ENCODE data around the gene ANKRD28.

ANKRD28 gene

GRCh38 chr3:15667484-15667883 is 130.3 kb downstream of the ANKRD28 start:
- no peak overlapping the region for H2AFZ ChIP-seq (ENCODE audit: low read length)
- no peaks in the 10 kb centered on the region for H3K9me2 ChIP-seq (replicated peaks; ENCODE audit: low read depth, low read length)
- TF ChIP-seq, protein P1, sequence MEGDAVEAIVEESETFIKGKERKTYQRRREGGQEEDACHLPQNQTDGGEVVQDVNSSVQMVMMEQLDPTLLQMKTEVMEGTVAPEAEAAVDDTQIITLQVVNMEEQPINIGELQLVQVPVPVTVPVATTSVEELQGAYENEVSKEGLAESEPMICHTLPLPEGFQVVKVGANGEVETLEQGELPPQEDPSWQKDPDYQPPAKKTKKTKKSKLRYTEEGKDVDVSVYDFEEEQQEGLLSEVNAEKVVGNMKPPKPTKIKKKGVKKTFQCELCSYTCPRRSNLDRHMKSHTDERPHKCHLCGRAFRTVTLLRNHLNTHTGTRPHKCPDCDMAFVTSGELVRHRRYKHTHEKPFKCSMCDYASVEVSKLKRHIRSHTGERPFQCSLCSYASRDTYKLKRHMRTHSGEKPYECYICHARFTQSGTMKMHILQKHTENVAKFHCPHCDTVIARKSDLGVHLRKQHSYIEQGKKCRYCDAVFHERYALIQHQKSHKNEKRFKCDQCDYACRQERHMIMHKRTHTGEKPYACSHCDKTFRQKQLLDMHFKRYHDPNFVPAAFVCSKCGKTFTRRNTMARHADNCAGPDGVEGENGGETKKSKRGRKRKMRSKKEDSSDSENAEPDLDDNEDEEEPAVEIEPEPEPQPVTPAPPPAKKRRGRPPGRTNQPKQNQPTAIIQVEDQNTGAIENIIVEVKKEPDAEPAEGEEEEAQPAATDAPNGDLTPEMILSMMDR (conservative IDR thresholded peaks at IDR 0.05; ENCODE audit: low read length): no peak
- no peak for TF ChIP-seq EZH2phosphoT487 (IDR thresholded peaks at IDR 0.05; ENCODE audit: borderline replicate concordance)
- H3K36me3 ChIP-seq (ENCODE audit: insufficient read depth, low read length): peaks cover 52% of the 10 kb centered on the region
- peaks cover 11% of the 10 kb centered on the region for H3K4me1 ChIP-seq (ENCODE audit: insufficient read depth, low read length, poor library complexity, severe bottlenecking)
- no peaks in the 10 kb centered on the region for H3K79me2 ChIP-seq (ENCODE audit: insufficient read depth, low read length)
- no peak overlapping the region for H3K9ac ChIP-seq (ENCODE audit: low read depth, low read length, poor library complexity, severe bottlenecking)
- no peaks in the 10 kb centered on the region for H4K20me1 ChIP-seq (ENCODE audit: insufficient read depth, low read length, poor library complexity, severe bottlenecking)
- no peak overlapping the region for H3K4me2 ChIP-seq (ENCODE audit: low read depth, low read length, poor library complexity, severe bottlenecking)
- H3F3A ChIP-seq (ENCODE audit: low read depth): no peaks in the 10 kb centered on the region
- no peak overlapping the region for H3K4me3 ChIP-seq (ENCODE audit: low read length, poor library complexity, severe bottlenecking)
- no peaks in the 10 kb centered on the region for H3K27me3 ChIP-seq (ENCODE audit: insufficient read depth, low read length, poor library complexity, severe bottlenecking)
- H3K9me3 ChIP-seq (ENCODE audit: insufficient read depth, low read depth, low read length): no peaks in the 10 kb centered on the region

DNA sequence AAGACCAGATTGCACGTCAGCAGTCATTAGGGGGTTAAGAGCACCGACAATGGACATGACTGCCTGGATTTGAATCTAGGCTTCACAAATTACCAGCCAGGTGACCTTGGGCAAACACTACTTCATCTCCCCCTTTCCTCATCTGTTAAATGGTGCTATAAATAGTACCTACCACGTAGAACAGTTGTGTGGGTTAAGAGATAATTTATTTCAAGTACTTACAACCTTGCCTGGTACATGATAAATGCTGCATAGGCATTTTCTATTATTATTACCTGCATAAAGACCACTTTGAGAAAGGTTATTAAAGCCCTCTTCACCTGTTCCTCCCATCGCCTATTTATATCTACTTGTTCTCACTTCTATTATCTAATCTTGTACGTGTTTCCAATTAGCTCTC is 131.5 kb downstream of the ANKRD28 start:
- no peak overlapping the region for H2AFZ ChIP-seq (ENCODE audit: low read length)
- H3K36me3 ChIP-seq (ENCODE audit: insufficient read depth, low read length): peaks cover 42% of the 10 kb centered on the region
- peaks cover 11% of the 10 kb centered on the region for H3K4me1 ChIP-seq (ENCODE audit: insufficient read depth, low read length, poor library complexity, severe bottlenecking)
- H3K27me3 ChIP-seq (ENCODE audit: insufficient read depth, low read length, poor library complexity, severe bottlenecking): no peaks in the 10 kb centered on the region
- TF ChIP-seq, protein P1 (conservative IDR thresholded peaks at IDR 0.05; ENCODE audit: low read length): no peak
- TF ChIP-seq EZH2phosphoT487 (IDR thresholded peaks at IDR 0.05; ENCODE audit: borderline replicate concordance): no peak
- no peak overlapping the region for H3K4me2 ChIP-seq (ENCODE audit: low read depth, low read length, poor library complexity, severe bottlenecking)
- no peaks in the 10 kb centered on the region for H3K9me3 ChIP-seq (ENCODE audit: insufficient read depth, low read depth, low read length)
- H3K9ac ChIP-seq (ENCODE audit: low read depth, low read length, poor library complexity, severe bottlenecking): no peak overlapping the region
- H3K9me2 ChIP-seq (replicated peaks; ENCODE audit: low read depth, low read length): no peaks in the 10 kb centered on the region
- no peaks in the 10 kb centered on the region for H4K20me1 ChIP-seq (ENCODE audit: insufficient read depth, low read length, poor library complexity, severe bottlenecking)
- no peaks in the 10 kb centered on the region for H3K79me2 ChIP-seq (ENCODE audit: insufficient read depth, low read length)
- no peaks in the 10 kb centered on the region for H3F3A ChIP-seq (ENCODE audit: low read depth)
- H3K4me3 ChIP-seq (ENCODE audit: low read length, poor library complexity, severe bottlenecking): no peak overlapping the region

DNA sequence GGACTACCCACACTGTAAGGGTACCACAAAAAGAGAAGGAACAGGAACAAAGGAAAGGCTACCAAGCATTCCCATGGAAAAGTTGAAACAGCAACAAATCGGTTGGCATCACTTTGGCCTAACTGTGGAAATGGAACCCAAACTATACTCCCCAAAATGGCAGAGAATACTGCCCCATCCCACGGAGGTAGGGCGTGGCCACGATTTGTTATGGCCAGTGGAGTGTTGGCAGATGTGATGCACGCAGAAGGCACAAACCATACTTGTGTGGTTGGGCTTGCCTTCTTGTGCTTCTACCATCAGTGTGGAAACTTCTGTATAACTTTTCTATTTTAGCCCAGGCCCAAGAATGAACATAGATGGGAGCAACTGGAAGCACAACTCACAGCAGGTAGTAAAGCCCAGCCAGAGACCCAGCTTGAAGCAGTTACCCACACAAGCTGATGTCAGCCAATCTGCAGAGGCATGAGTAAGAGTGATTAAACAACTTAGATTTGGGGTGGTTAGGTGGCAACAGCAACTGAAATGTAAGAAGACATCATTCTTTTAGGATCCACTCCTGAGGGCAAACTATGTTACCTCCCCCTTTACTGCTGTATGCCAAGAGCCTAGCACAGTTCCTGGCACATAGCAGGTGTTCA is 132.1 kb downstream of the ANKRD28 start:
- H3K4me1 ChIP-seq (ENCODE audit: insufficient read depth, low read length, poor library complexity, severe bottlenecking): peaks cover 11% of the 10 kb centered on the region
- no peak for TF ChIP-seq EZH2phosphoT487 (IDR thresholded peaks at IDR 0.05; ENCODE audit: borderline replicate concordance)
- TF ChIP-seq, protein P1 (conservative IDR thresholded peaks at IDR 0.05; ENCODE audit: low read length): no peak
- H3K9me3 ChIP-seq (ENCODE audit: insufficient read depth, low read depth, low read length): no peaks in the 10 kb centered on the region
- peaks cover 35% of the 10 kb centered on the region; the same call in 1 of the 2 replicates for H3K36me3 ChIP-seq (ENCODE audit: insufficient read depth, low read length)
- no peak overlapping the region for H2AFZ ChIP-seq (ENCODE audit: low read length)
- no peaks in the 10 kb centered on the region for H3K27me3 ChIP-seq (ENCODE audit: insufficient read depth, low read length, poor library complexity, severe bottlenecking)
- H4K20me1 ChIP-seq (ENCODE audit: insufficient read depth, low read length, poor library complexity, severe bottlenecking): no peaks in the 10 kb centered on the region
- H3K4me3 ChIP-seq (ENCODE audit: low read length, poor library complexity, severe bottlenecking): no peak overlapping the region
- H3F3A ChIP-seq (ENCODE audit: low read depth): no peaks in the 10 kb centered on the region
- no peaks in the 10 kb centered on the region for H3K79me2 ChIP-seq (ENCODE audit: insufficient read depth, low read length)
- H3K4me2 ChIP-seq (ENCODE audit: low read depth, low read length, poor library complexity, severe bottlenecking): no peak overlapping the region
- H3K9ac ChIP-seq (ENCODE audit: low read depth, low read length, poor library complexity, severe bottlenecking): no peak overlapping the region
- no peaks in the 10 kb centered on the region for H3K9me2 ChIP-seq (replicated peaks; ENCODE audit: low read depth, low read length)
